GM12892 (cell line): ENCODE measurements around the gene BBLN.

Source experiments
- POLR2A ChIP-seq: IDR thresholded peaks from 2 replicates; pipeline ENCODE4 v1.6.1; 2011; ENCODE audit warnings: low read depth, low read length, control low read depth
- POLR2AphosphoS5 ChIP-seq: IDR thresholded peaks from 2 replicates; pipeline ENCODE4 v1.6.1; 2011; ENCODE audit warnings: low read depth, low read length, control low read depth

GRCh38 chr9:128211981-128212281, 51.9 kb downstream of the BBLN start:
- TF ChIP-seq POLR2AphosphoS5: no peak
- no peak for TF ChIP-seq POLR2A
